A673 (cell line): ENCODE data around the gene STARD10. TPM values are rescaled to one million over a fixed set of nuclear protein-coding genes. Genes with fewer than 3 reads are reported as not detected.

Source experiments
- BruUV-seq: library from RNA; stranded (reverse); fragments of 400-500 nt; replicated peaks from 2 replicates; lab custom pipeline; 2021; lab: Mats Ljungman, UMichigan
- CTCF ChIA-PET: fragments of 300-600 bp; sonication (Branson Sonifier 250); formaldehyde crosslinking; loops from one replicate; lab custom pipeline; 2022; ENCODE audit warnings: antibody characterized with exemption; lab: Charles Lee
- POLR2A ChIA-PET: fragments of 300-600 bp; sonication (Branson Sonifier 250); formaldehyde crosslinking; loops from one replicate; lab custom pipeline; 2022; ENCODE audit warnings: antibody characterized with exemption; ENCODE audit not compliant: low non-redundant PET; lab: Charles Lee
- DNase-seq: peaks from one replicate; pipeline ENCODE4 v3.0.0-alpha.2; 2015; ENCODE audit warnings: low spot score
- H3K27ac ChIP-seq: fragments of 200-600 bp; sonication (generic); 2 replicates; pipeline ENCODE4 v1.5.1; 2016; ENCODE audit warnings: mixed run types, low read depth, mild to moderate bottlenecking, mixed read lengths, antibody characterized with exemption, low read length; ENCODE audit not compliant: poor library complexity, severe bottlenecking
- H3K27me3 ChIP-seq: fragments of 200-600 bp; sonication (generic); replicated peaks from 2 replicates; pipeline ENCODE4 v1.6.1; 2017; ENCODE audit warnings: mixed run types, low read depth, mild to moderate bottlenecking, mixed read lengths, antibody characterized with exemption, low read length; ENCODE audit not compliant: insufficient read depth, poor library complexity
- H3K36me3 ChIP-seq: fragments of 200-600 bp; sonication (generic); 2 replicates; pipeline ENCODE4 v1.6.1; 2016; ENCODE audit warnings: mixed run types, mild to moderate bottlenecking, mixed read lengths, antibody characterized with exemption, low read length; ENCODE audit not compliant: insufficient read depth, poor library complexity, severe bottlenecking
- H3K4me1 ChIP-seq: fragments of 200-600 bp; sonication (generic); 2 replicates; pipeline ENCODE4 v1.6.1; 2017; ENCODE audit warnings: mixed run types, mild to moderate bottlenecking, mixed read lengths, antibody characterized with exemption, low read length; ENCODE audit not compliant: insufficient read depth, poor library complexity, severe bottlenecking
- H3K4me3 ChIP-seq: fragments of 200-600 bp; sonication (generic); 2 replicates; pipeline ENCODE4 v1.5.1; 2016; ENCODE audit warnings: low read depth, mixed run types, mild to moderate bottlenecking, mixed read lengths, low read length; ENCODE audit not compliant: poor library complexity, severe bottlenecking
- H3K9me3 ChIP-seq: fragments of 200-600 bp; sonication (generic); 2 replicates; pipeline ENCODE4 v1.6.1; 2016; ENCODE audit warnings: mixed run types, low read depth, mild to moderate bottlenecking, mixed read lengths, antibody characterized with exemption, low read length; ENCODE audit not compliant: poor library complexity, severe bottlenecking
- EZH2 ChIP-seq: fragments of 200-600 bp; sonication (generic); IDR thresholded peaks from 2 replicates; pipeline ENCODE4 v1.6.1; 2017; ENCODE audit warnings: borderline replicate concordance, low read depth, mild to moderate bottlenecking, mixed read lengths, antibody characterized with exemption, low read length; ENCODE audit not compliant: poor library complexity, severe bottlenecking
- intact Hi-C: fragments of 100-400 bp; cut with micrococcal nuclease; formaldehyde crosslinking; loops from one replicate; pipeline ENCODE4 v1.10.0; 2022; ENCODE audit not compliant: unreplicated experiment
- total RNA-seq: library from RNA; stranded (reverse); gene quantifications from 2 replicates; pipeline ENCODE4 v1.2.3, GENCODE V29; 2021
- TF ChIP-seq, protein P1 (sequence below): fragments of 300-800, 200-600 bp; sonication (generic); conservative IDR thresholded peaks from 2 replicates; pipeline ENCODE4 v1.5.1; 2017; ENCODE audit warnings: low read depth, mild to moderate bottlenecking, antibody characterized with exemption, low read length, moderate library complexity, mixed read lengths

Gene STARD10
- total RNA-seq, 1 experiment from 2014 or later: 16.9 TPM

DNA sequence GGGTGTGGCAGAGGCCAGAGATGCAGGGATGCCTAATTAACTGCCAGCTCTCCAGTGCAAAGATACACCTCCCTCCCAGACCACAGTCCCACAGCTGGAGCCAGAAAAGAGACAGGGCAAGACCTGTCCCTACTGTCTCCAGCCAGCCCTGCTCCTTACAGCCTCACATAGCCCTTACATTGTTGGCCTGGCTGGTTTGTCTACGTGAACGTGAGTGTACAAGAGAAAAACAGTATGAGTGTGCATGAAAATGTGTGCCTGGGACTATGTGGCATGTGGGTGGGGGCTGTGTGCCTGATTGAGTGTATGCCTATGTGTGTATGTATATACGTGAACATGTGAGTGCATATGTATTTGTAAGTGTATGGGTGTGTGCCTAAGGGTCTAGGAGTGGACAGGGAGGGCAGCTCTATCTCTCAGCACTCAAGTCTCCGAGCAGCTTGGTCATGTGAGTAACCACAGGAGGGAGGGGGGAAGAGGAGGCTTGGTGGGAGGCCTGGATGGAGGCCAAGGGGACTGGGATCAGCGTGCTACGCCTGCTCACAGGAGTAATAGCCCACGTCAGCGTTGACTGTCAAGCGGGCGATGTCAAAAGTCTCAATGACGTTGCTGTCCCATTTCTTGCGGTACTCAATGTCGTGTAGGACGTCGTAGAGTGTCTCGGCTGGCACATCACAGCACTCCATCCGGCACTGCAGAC, 35.0 kb downstream of the STARD10 start:
- peak; percentile 90 for DNase-seq
- H3K4me3 ChIP-seq: no peak overlapping the region

DNA sequence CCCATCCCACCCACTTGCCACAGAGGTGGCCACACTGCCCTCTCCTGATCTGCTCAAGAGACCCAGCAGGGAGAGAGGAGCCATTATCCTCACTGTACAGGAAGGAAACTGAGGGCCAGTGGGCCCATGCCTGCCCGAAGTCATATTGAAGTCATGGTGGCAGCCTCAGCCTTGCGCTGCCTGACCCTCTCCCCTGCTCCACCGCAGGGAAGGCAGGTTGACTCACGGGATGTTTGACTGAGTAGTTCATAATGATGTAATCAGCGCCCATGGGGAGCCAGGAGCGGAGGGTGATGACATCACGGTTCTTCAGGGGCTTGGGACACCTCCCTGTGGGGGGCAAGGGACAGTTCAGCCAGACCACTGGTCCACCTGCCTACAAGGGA, 35.5 kb downstream of the STARD10 start:
- H3K9me3 ChIP-seq: no peaks in the 10 kb centered on the region
- CTCF ChIA-PET: no interaction called here
- DNase-seq: no peak
- BruUV-seq: no TSS peak
- TF ChIP-seq, protein P1, sequence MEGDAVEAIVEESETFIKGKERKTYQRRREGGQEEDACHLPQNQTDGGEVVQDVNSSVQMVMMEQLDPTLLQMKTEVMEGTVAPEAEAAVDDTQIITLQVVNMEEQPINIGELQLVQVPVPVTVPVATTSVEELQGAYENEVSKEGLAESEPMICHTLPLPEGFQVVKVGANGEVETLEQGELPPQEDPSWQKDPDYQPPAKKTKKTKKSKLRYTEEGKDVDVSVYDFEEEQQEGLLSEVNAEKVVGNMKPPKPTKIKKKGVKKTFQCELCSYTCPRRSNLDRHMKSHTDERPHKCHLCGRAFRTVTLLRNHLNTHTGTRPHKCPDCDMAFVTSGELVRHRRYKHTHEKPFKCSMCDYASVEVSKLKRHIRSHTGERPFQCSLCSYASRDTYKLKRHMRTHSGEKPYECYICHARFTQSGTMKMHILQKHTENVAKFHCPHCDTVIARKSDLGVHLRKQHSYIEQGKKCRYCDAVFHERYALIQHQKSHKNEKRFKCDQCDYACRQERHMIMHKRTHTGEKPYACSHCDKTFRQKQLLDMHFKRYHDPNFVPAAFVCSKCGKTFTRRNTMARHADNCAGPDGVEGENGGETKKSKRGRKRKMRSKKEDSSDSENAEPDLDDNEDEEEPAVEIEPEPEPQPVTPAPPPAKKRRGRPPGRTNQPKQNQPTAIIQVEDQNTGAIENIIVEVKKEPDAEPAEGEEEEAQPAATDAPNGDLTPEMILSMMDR: no peak
- no peak for TF ChIP-seq EZH2
- intact Hi-C loops: no loop called here
- no peaks in the 10 kb centered on the region for H3K27me3 ChIP-seq
- H3K27ac ChIP-seq: no peak overlapping the region
- H3K4me3 ChIP-seq: no peak overlapping the region
- POLR2A ChIA-PET: no interaction called here
- no peaks in the 10 kb centered on the region for H3K36me3 ChIP-seq
- H3K4me1 ChIP-seq: peaks cover 12% of the 10 kb centered on the region

More for the DNA sequence above, 35.0 kb downstream of the STARD10 start:
- ChIA-PET CTCF (no interaction called here), POLR2A (no interaction called here)
- Histone ChIP-seq H3K27ac (no peak overlapping the region), H3K36me3 (no peaks in the 10 kb centered on the region), H3K9me3 (no peaks in the 10 kb centered on the region), H3K27me3 (no peaks in the 10 kb centered on the region), H3K4me1 (peaks cover 12% of the 10 kb centered on the region)
- BruUV-seq: no TSS peak
- TF ChIP-seq, protein P1: no peak
- no peak for TF ChIP-seq EZH2
- intact Hi-C loops: no loop called here

DNA sequence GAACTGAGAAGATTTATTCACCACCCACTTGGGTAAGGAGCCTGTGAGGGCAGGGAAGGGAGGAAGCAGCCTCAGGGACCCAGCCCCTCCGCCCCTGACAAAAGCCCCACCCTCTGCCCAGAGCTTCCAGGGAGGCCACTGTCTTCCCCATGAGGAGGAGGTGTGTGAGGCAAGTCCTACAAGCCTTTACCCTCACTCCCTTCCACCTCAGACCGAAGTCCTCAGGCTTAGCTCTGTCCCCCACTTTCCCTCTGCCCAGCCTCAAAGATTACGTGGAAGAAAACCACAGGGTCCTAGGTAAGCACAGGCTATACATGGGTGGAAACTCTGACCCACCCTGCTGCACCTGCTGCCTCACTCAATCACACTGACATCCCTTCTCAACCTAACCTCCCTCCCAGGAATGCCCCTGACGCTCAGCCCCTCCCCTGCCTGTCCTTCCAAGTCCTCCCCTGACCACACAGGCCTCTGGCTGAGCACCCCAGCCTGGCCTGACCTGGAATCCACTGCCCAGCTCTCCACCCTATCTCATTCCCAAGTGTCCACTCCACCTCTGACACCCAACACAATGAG, 38.0 kb downstream of the STARD10 start:
- intact Hi-C loops: no loop called here
- no peak overlapping the region for H3K27ac ChIP-seq
- H3K36me3 ChIP-seq: no peaks in the 10 kb centered on the region
- TF ChIP-seq, protein P1: no peak
- no peak for TF ChIP-seq EZH2
- no peak for DNase-seq
- ChIA-PET POLR2A (no interaction called here), CTCF (no interaction called here)
- H3K4me3 ChIP-seq: no peak overlapping the region
- BruUV-seq: no TSS peak
- H3K9me3 ChIP-seq: no peaks in the 10 kb centered on the region
- H3K4me1 ChIP-seq: peaks cover 31% of the 10 kb centered on the region
- H3K27me3 ChIP-seq: no peaks in the 10 kb centered on the region
